K562 (cell line): ENCODE data around the gene SLC35E1. TPM values are rescaled to one million over a fixed set of nuclear protein-coding genes. Genes with fewer than 3 reads are reported as not detected.

Experiments
- ARHGAP35 ChIP-seq: fragments of 450-650 bp; IDR thresholded peaks from 2 replicates; pipeline ENCODE4 v1.6.1; 2018; ENCODE audit not compliant: partially characterized antibody
- CBX5 ChIP-seq: IDR thresholded peaks from 2 replicates; pipeline ENCODE4 v1.6.1; 2014; ENCODE audit warnings: low read depth, borderline replicate concordance
- E2F8 ChIP-seq: fragments of 450-650 bp; IDR thresholded peaks from 2 replicates; pipeline ENCODE4 v1.7.1; 2018; ENCODE audit warnings: mild to moderate bottlenecking, low read depth; ENCODE audit not compliant: partially characterized antibody
- KDM2B ChIP-seq: fragments of 250-450 bp; sonication (Bioruptor Pico); IDR thresholded peaks from 2 replicates; pipeline ENCODE4 v1.8.0; 2021; ENCODE audit warnings: mild to moderate bottlenecking, moderate library complexity
- NCOA2 ChIP-seq, 2 experiments: fragments of 450-650 bp; IDR thresholded peaks; 2 replicates each; pipeline ENCODE4 v1.6.1; 2018; ENCODE audit warnings: mild to moderate bottlenecking in 2 of 2, moderate library complexity in 1 of 2; ENCODE audit not compliant: partially characterized antibody in 2 of 2
- NR3C1 ChIP-seq: sonication (generic); formaldehyde crosslinking; IDR thresholded peaks from 2 replicates; pipeline ENCODE4 v1.8.1; 2022; ENCODE audit warnings: missing genetic modification reagents
- PHF20 ChIP-seq: fragments of 450-650 bp; IDR thresholded peaks from 2 replicates; pipeline ENCODE4 v1.6.1; 2018; ENCODE audit not compliant: partially characterized antibody
- PHF21A ChIP-seq: fragments of 450-650 bp; IDR thresholded peaks from 2 replicates; pipeline ENCODE4 v1.6.1; 2017; ENCODE audit warnings: low read depth, borderline replicate concordance
- PPARD ChIP-seq: fragments of 250-450 bp; sonication (Bioruptor Pico); IDR thresholded peaks from 2 replicates; pipeline ENCODE4 v1.8.0; 2022; ENCODE audit warnings: inconsistent platforms, mild to moderate bottlenecking, moderate library complexity
- RBM22 ChIP-seq: fragments of 200-400 bp; formaldehyde crosslinking; IDR thresholded peaks from 2 replicates; pipeline ENCODE4 v1.6.1; 2018; ENCODE audit warnings: low read length, low read depth; ENCODE audit not compliant: poor library complexity, severe bottlenecking
- RUNX1 ChIP-seq: sonication (generic); IDR thresholded peaks from 2 replicates; pipeline ENCODE4 v1.6.1; 2016; ENCODE audit warnings: antibody characterized with exemption, low read depth
- STAG1 ChIP-seq: sonication (generic); formaldehyde crosslinking; IDR thresholded peaks from 2 replicates; pipeline ENCODE4 v1.5.0; 2020; ENCODE audit warnings: missing genetic modification reagents, borderline replicate concordance
- TRIM25 ChIP-seq: fragments of 450-650 bp; IDR thresholded peaks from 2 replicates; pipeline ENCODE4 v1.7.0; 2016; ENCODE audit warnings: borderline replicate concordance
- YY1 ChIP-seq, 3 experiments: IDR thresholded peaks; 2 replicates each; pipeline ENCODE4 v1.6.1; 2011; ENCODE audit warnings: low read length in 2 of 3, mild to moderate bottlenecking in 2 of 3, moderate library complexity in 2 of 3, borderline replicate concordance in 1 of 3, control low read depth in 1 of 3, low read depth in 1 of 3; ENCODE audit not compliant: insufficient read depth in 3 of 3, insufficient replicate concordance in 2 of 3, control insufficient read depth in 1 of 3, insufficient read length in 1 of 3; ENCODE audit errors: extremely low read depth in 1 of 3
- ZBTB12 ChIP-seq: fragments of 250-450 bp; sonication (Bioruptor Pico); IDR thresholded peaks from 2 replicates; pipeline ENCODE4 v1.4.0; 2020
- ZBTB8A ChIP-seq: fragments of 450-650 bp; IDR thresholded peaks from 2 replicates; pipeline ENCODE4 v1.6.1; 2018; ENCODE audit warnings: mild to moderate bottlenecking, moderate library complexity; ENCODE audit not compliant: partially characterized antibody
- ZBTB9 ChIP-seq: fragments of 450-650 bp; formaldehyde crosslinking; IDR thresholded peaks from 2 replicates; pipeline ENCODE4 v1.4.0; 2020; ENCODE audit warnings: mild to moderate bottlenecking, moderate library complexity
- ZFP36 ChIP-seq: fragments of 150-350 bp; IDR thresholded peaks from 2 replicates; pipeline ENCODE4 v1.6.1; 2018; ENCODE audit warnings: low read length, low read depth; ENCODE audit not compliant: partially characterized antibody
- ZNF224 ChIP-seq: sonication (generic); formaldehyde crosslinking; IDR thresholded peaks from 2 replicates; pipeline ENCODE4 v1.8.0; 2022; ENCODE audit warnings: mild to moderate bottlenecking, missing genetic modification reagents
- ZNF324 ChIP-seq: fragments of 250-450 bp; sonication (Bioruptor Pico); IDR thresholded peaks from 2 replicates; pipeline ENCODE4 v1.4.0; 2020; ENCODE audit warnings: mild to moderate bottlenecking
- polyA plus RNA-seq, 8 experiments: library from polyadenylated mRNA; depleted of rRNA in 4 of 8; stranded (reverse) in 5 of 8; unstranded in 3 of 8; fragments of >200 nt; fragmentation: Nextera tagmentation in 2 of 8; fragmentation: Illumina TruSeq in 1 of 8; extraction: Ambion mirVana in 2 of 8; extraction: Trizol in 1 of 8; gene quantifications; 2 replicates each; pipeline versions ENCODE4 v1.2.1 to v1.2.3, GENCODE V29; 2011 to 2014; ENCODE audit warnings: inconsistent platforms in 1 of 8, missing spikeins in 1 of 8
- total RNA-seq, 7 experiments: library from RNA; depleted of rRNA in 6 of 7; stranded (reverse); fragments of >200 nt in 6 of 7; fragmentation: Illumina TruSeq in 2 of 7; extraction: Trizol in 2 of 7; gene quantifications; 2 replicates each; pipeline versions ENCODE4 v1.2.1 to v1.2.3, GENCODE V29; 2011 to 2021; ENCODE audit warnings: low replicate concordance in 1 of 7

Gene SLC35E1
- total and polyA plus RNA-seq, 9 of the 15 experiments (the other 6 are each of a cell fraction or from before 2014, with no cell fraction given): 15.0 to 40.1 (median 25.7) TPM

- TF ChIP-seq E2F8: peak; percentile 95
- no peak for TF ChIP-seq RBM22
- TF ChIP-seq NCOA2 (IDR thresholded peaks at IDR 0.05; ENCODE audit: partially characterized antibody in 2 of 2): no peak
- no peak for TF ChIP-seq STAG1 (CRISPR knock-in tag)
- no peak for TF ChIP-seq ZBTB12 (CRISPR knock-in tag)
- no peak for TF ChIP-seq TRIM25
- no peak for TF ChIP-seq PPARD (CRISPR knock-in tag)
- TF ChIP-seq ZFP36: no peak
- no peak for TF ChIP-seq CBX5
- TF ChIP-seq ZNF224 (CRISPR knock-in tag): 0 out of 2 replicates have a peak, but pooled peaks have one; percentile 50
- peak; percentile 74 for TF ChIP-seq PHF20
- no peak for TF ChIP-seq PHF21A
- no peak for TF ChIP-seq YY1 (IDR thresholded peaks at IDR 0.05; ENCODE audit: borderline replicate concordance in 1 of 3, control insufficient read depth in 1 of 3, extremely low read depth in 1 of 3, insufficient read depth in 3 of 3, insufficient read length in 1 of 3, insufficient replicate concordance in 2 of 3, low read depth in 1 of 3, low read length in 2 of 3)
- TF ChIP-seq ZBTB8A: no peak
- no peak for TF ChIP-seq RUNX1
- TF ChIP-seq ZBTB9 (CRISPR knock-in tag): peak; percentile 87
- no peak for TF ChIP-seq KDM2B (CRISPR knock-in tag)
- TF ChIP-seq ZNF324: no peak
- TF ChIP-seq NR3C1: no peak
- TF ChIP-seq ARHGAP35: no peak
Observed at GRCh38 chr19:16542045-16542909, 29.9 kb downstream of the SLC35E1 start, which contains the start of gene CHERP (continued).
